ENCODE results near the gene PCDHA2. TPM values are rescaled to one million over a fixed set of nuclear protein-coding genes. Genes with fewer than 3 reads are reported as not detected.
"Not testable (repeated sequence)": the region's sequence is repeated elsewhere in the genome, so short reads cannot be mapped to it uniquely, and the experiment has no call there.

PCDHA2 gene
- total and polyA plus RNA-seq, 7 experiments from 2014 or later = not detected

DNA sequence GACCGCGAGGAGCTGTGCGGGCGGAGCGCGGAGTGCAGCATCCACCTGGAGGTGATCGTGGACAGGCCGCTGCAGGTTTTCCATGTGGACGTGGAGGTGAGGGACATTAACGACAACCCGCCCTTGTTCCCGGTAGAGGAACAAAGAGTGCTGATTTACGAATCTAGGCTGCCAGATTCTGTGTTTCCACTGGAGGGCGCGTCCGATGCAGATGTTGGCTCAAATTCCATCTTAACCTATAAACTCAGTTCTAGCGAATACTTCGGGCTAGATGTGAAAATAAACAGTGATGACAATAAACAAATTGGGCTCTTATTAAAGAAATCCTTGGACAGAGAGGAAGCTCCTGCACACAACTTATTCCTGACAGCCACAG, 33.7 kb downstream of the PCDHA2 start:
- Histone ChIP-seq H3K4me1 (ENCODE audit: control insufficient read depth in 2 of 2, insufficient read depth in 2 of 2, low read length in 2 of 2) (no peaks in the 10 kb centered on the region), H3K4me3 (ENCODE audit: low read length) (no peak overlapping the region), H3K9me3 (ENCODE audit: control insufficient read depth in 2 of 3, low read length in 3 of 3) (peaks cover 0 to 32% (median 0%) of the 10 kb centered on the region in 3 experiments), H3K36me3 (ENCODE audit: control insufficient read depth in 2 of 3, insufficient read depth in 3 of 3, low read length in 3 of 3) (no peaks in the 10 kb centered on the region), H3K27ac (ENCODE audit: low read depth, low read length) (no peak overlapping the region), H3K27me3 (ENCODE audit: control insufficient read depth in 2 of 2, insufficient read depth in 2 of 2, low read length in 2 of 2) (peaks cover 0 to 11% of the 10 kb centered on the region in 2 donors)
- peaks cover 3 to 62% (median 48%) of the 10 kb centered on the region in 5 donors for H3K27me3 Mint-ChIP-seq
- peaks cover 6 to 86% (median 38%) of the 10 kb centered on the region in 11 donors for H3K9me3 Mint-ChIP-seq
- no peaks in the 10 kb centered on the region for H3K4me1 Mint-ChIP-seq
- POLR2A ChIA-PET = no interaction called here
- CTCF ChIA-PET = no interaction called here
- DNase-seq = no peak
- intact Hi-C loops (cut with micrococcal nuclease) = no loop called here
- peak overlapping the region in 1 of 10 donors; percentile 23 for H3K4me3 Mint-ChIP-seq
- no peak for ATAC-seq
- H3K27ac Mint-ChIP-seq = peak overlapping the region in 1 of 9 donors; percentile 58
- peaks cover 0 to 21% (median 0%) of the 10 kb centered on the region in 5 donors for H3K36me3 Mint-ChIP-seq

DNA sequence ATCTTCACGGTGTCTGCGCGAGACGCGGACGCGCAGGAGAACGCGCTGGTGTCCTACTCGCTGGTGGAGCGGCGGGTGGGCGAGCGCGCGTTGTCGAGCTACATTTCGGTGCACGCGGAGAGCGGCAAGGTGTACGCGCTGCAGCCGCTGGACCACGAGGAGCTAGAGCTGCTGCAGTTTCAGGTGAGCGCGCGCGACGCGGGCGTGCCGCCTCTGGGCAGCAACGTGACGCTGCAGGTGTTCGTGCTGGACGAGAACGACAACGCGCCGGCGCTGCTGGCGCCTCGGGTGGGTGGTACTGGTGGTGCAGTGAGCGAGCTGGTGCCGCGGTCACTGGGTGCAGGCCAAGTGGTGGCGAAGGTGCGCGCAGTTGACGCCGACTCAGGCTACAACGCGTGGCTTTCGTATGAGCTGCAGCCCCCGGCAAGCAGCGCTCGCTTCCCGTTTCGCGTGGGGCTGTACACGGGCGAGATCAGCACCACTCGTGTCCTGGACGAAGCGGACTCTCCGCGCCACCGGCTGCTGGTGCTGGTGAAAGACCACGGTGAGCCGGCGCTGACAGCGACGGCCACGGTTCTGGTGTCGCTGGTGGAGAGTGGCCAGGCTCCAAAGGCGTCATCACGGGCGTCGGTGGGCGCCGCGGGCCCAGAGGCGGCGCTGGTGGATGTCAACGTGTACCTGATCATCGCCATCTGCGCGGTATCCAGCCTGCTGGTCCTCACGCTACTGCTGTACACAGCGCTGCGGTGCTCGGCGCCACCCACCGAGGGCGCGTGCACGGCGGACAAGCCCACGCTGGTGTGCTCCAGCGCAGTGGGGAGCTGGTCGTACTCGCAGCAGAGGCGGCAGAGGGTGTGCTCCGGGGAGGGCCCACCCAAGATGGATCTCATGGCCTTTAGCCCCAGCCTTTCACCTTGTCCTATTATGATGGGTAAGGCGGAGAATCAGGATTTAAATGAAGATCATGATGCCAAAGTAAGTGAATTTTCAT, 35.2 kb downstream of the PCDHA2 start:
- DNase-seq; CTCF ChIA-PET; H3K4me1 ChIP-seq (ENCODE audit: control insufficient read depth in 2 of 2, insufficient read depth in 2 of 2, low read length in 2 of 2); intact Hi-C loops (cut with micrococcal nuclease); POLR2A ChIA-PET; H3K4me3 Mint-ChIP-seq; ATAC-seq; H3K27ac Mint-ChIP-seq; H3K4me3 ChIP-seq (ENCODE audit: low read length); H3K27ac ChIP-seq (ENCODE audit: low read depth, low read length); H3K4me1 Mint-ChIP-seq; H3K36me3 ChIP-seq (ENCODE audit: control insufficient read depth in 2 of 3, insufficient read depth in 3 of 3, low read length in 3 of 3): not testable (repeated sequence)
- Mint-ChIP-seq H3K9me3 (peaks cover 9 to 91% (median 43%) of the 10 kb centered on the region in 11 donors), H3K27me3 (peaks cover 3 to 74% (median 59%) of the 10 kb centered on the region in 5 donors), H3K36me3 (peaks cover 0 to 26% (median 4%) of the 10 kb centered on the region in 5 donors)
- Histone ChIP-seq H3K9me3 (ENCODE audit: control insufficient read depth in 2 of 3, low read length in 3 of 3) (peaks cover 0 to 30% (median 0%) of the 10 kb centered on the region in 3 experiments), H3K27me3 (ENCODE audit: control insufficient read depth in 2 of 2, insufficient read depth in 2 of 2, low read length in 2 of 2) (peaks cover 0 to 11% of the 10 kb centered on the region in 2 donors)

DNA sequence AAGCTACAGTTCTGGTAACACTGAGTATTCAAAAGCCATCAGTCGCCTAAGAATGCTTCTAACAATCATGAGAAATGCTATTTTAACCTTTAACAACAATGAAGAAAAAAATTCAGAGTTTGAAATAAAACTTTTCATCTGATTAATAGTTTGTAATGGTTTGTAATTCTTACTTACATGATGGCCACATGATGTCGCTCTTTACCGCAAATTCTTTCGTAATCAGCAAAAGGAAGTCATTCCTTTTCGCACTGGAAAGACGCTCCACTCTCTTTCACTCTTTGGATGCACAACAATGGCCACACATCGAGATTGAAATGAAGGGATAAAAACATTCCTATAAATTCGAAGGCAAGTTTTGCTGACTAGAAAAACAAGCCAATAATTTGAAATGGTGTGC, 39.3 kb downstream of the PCDHA2 start, which contains the start of gene PCDHA7:
TSS of gene PCDHA7 (plus strand) at position 277 of the 400 bp plus-strand sequence. CDS start at position 392, 115 bp downstream.
- H3K36me3 Mint-ChIP-seq = peaks cover 0 to 23% (median 4%) of the 10 kb centered on the region in 5 donors
- peaks cover 0 to 56% (median 34%) of the 10 kb centered on the region in 5 donors for H3K27me3 Mint-ChIP-seq

DNA sequence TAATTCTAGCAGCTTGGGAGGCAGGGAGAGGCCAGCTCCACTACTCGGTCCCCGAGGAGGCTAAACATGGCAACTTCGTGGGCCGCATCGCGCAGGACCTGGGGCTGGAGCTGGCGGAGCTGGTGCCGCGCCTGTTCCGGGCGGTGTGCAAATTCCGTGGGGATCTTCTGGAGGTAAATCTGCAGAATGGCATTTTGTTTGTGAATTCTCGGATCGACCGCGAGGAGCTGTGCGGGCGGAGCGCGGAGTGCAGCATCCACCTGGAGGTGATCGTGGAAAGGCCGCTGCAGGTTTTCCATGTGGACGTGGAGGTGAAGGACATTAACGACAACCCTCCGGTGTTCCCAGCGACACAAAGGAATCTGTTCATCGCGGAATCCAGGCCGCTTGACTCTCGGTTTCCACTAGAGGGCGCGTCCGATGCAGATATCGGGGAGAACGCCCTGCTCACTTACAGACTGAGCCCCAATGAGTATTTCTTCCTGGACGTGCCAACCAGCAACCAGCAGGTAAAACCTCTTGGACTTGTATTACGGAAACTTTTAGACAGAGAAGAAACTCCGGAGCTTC, 39.9 kb downstream of the PCDHA2 start:
- H3K27ac ChIP-seq (ENCODE audit: low read depth, low read length); DNase-seq; POLR2A ChIA-PET; H3K27me3 ChIP-seq (ENCODE audit: control insufficient read depth in 2 of 2, insufficient read depth in 2 of 2, low read length in 2 of 2); H3K4me3 ChIP-seq (ENCODE audit: low read length); CTCF ChIA-PET; intact Hi-C loops (cut with micrococcal nuclease); H3K4me1 Mint-ChIP-seq; H3K36me3 ChIP-seq (ENCODE audit: control insufficient read depth in 2 of 3, insufficient read depth in 3 of 3, low read length in 3 of 3); H3K4me1 ChIP-seq (ENCODE audit: control insufficient read depth in 2 of 2, insufficient read depth in 2 of 2, low read length in 2 of 2); ATAC-seq: not testable (repeated sequence)
- Mint-ChIP-seq H3K27me3 (peaks cover 0 to 58% (median 36%) of the 10 kb centered on the region in 5 donors), H3K27ac (peak overlapping the region in 1 of 9 donors; percentile 18), H3K4me3 (peak overlapping the region in 1 of 10 donors; percentile 5), H3K36me3 (peaks cover 0 to 24% (median 4%) of the 10 kb centered on the region in 5 donors), H3K9me3 (peaks cover 2 to 65% (median 22%) of the 10 kb centered on the region in 11 donors)
- peaks cover 0 to 34% (median 3%) of the 10 kb centered on the region in 3 experiments for H3K9me3 ChIP-seq (ENCODE audit: control insufficient read depth in 2 of 3, low read length in 3 of 3)

More for the DNA sequence above, 39.3 kb downstream of the PCDHA2 start, which contains the start of gene PCDHA7:
- DNase-seq = no peak
- no peaks in the 10 kb centered on the region for H3K36me3 ChIP-seq (ENCODE audit: control insufficient read depth in 2 of 3, insufficient read depth in 3 of 3, low read length in 3 of 3)
- Mint-ChIP-seq H3K4me1 (no peaks in the 10 kb centered on the region), H3K4me3 (peak within 1 kb of the TSS in 2 of 10 donors; percentile 5 to 6), H3K9me3 (peaks cover 2 to 67% (median 22%) of the 10 kb centered on the region in 11 donors), H3K27ac (peak within 1 kb of the TSS in 1 of 9 donors; percentile 18)
- H3K27me3 ChIP-seq (ENCODE audit: control insufficient read depth in 2 of 2, insufficient read depth in 2 of 2, low read length in 2 of 2) = peaks cover 0 to 7% of the 10 kb centered on the region in 2 donors
- POLR2A ChIA-PET = no interaction called here
- H3K4me1 ChIP-seq (ENCODE audit: control insufficient read depth in 2 of 2, insufficient read depth in 2 of 2, low read length in 2 of 2) = no peaks in the 10 kb centered on the region
- CTCF ChIA-PET = no interaction called here
- H3K27ac ChIP-seq (ENCODE audit: low read depth, low read length) = no peak within 1 kb of the TSS
- intact Hi-C loops (cut with micrococcal nuclease) = no loop called here
- peaks cover 0 to 35% (median 0%) of the 10 kb centered on the region in 3 experiments for H3K9me3 ChIP-seq (ENCODE audit: control insufficient read depth in 2 of 3, low read length in 3 of 3)
- ATAC-seq = no peak
- H3K4me3 ChIP-seq (ENCODE audit: low read length) = no peak within 1 kb of the TSS

DNA sequence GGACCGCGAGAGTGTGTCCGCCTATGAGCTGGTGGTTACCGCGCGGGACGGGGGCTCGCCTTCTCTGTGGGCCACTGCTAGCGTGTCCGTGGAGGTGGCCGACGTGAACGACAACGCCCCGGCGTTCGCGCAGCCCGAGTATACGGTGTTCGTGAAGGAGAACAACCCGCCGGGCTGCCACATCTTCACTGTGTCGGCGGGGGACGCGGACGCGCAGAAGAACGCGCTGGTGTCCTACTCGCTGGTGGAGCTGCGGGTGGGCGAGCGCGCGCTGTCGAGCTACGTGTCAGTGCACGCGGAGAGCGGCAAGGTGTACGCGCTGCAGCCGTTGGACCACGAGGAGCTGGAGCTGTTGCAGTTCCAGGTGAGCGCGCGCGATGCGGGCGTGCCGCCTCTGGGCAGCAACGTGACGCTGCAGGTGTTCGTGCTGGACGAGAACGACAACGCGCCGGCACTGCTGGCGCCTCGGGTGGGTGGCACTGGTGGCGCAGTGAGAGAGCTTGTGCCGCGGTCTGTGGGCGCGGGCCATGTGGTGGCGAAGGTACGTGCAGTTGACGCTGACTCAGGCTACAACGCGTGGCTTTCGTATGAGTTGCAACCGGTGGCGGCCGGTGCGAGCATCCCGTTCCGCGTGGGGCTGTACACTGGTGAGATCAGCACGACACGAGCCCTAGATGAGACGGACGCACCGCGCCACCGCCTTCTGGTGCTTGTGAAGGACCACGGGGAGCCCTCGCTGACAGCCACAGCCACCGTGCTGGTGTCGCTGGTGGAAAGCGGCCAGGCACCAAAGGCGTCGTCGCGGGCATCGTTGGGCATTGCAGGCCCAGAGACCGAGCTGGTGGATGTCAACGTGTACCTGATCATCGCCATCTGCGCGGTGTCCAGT, 41.2 kb downstream of the PCDHA2 start:
- CTCF ChIA-PET = no interaction called here
- peaks cover 0 to 32% (median 4%) of the 10 kb centered on the region in 5 donors for H3K36me3 Mint-ChIP-seq

More for the DNA sequence above, 41.2 kb downstream of the PCDHA2 start:
- ATAC-seq = no peak
- Histone ChIP-seq H3K4me3 (ENCODE audit: low read length) (no peak overlapping the region), H3K36me3 (ENCODE audit: control insufficient read depth in 2 of 3, insufficient read depth in 3 of 3, low read length in 3 of 3) (no peaks in the 10 kb centered on the region), H3K27me3 (ENCODE audit: control insufficient read depth in 2 of 2, insufficient read depth in 2 of 2, low read length in 2 of 2) (peaks cover 0 to 7% of the 10 kb centered on the region in 2 donors), H3K27ac (ENCODE audit: low read depth, low read length) (no peak overlapping the region), H3K4me1 (ENCODE audit: control insufficient read depth in 2 of 2, insufficient read depth in 2 of 2, low read length in 2 of 2) (no peaks in the 10 kb centered on the region), H3K9me3 (ENCODE audit: control insufficient read depth in 2 of 3, low read length in 3 of 3) (peaks cover 0 to 26% (median 4%) of the 10 kb centered on the region in 3 experiments)
- no peak overlapping the region for H3K27ac Mint-ChIP-seq
- no peak overlapping the region for H3K4me3 Mint-ChIP-seq
- POLR2A ChIA-PET = no interaction called here
- DNase-seq = no peak
- intact Hi-C loops (cut with micrococcal nuclease) = no loop called here
- peaks cover 0 to 68% (median 46%) of the 10 kb centered on the region in 5 donors for H3K27me3 Mint-ChIP-seq
- peaks cover 11 to 71% (median 34%) of the 10 kb centered on the region in 11 donors for H3K9me3 Mint-ChIP-seq
- no peaks in the 10 kb centered on the region for H3K4me1 Mint-ChIP-seq

Measured in naive thymus-derived CD4-positive, alpha-beta T cell (primary cell).